Mesothelial cell of epicardium (in vitro differentiated cells): ENCODE data around the gene CEP112. TPM values are rescaled to one million over a fixed set of nuclear protein-coding genes. Genes with fewer than 3 reads are reported as not detected.
"Not testable (repeated sequence)": the region's sequence is repeated elsewhere in the genome, so short reads cannot be mapped to it uniquely, and the experiment has no call there.

Source experiments
- DNase-seq, 2 experiments: peaks; one replicate each; pipeline ENCODE4 v3.0.0; 2021; ENCODE audit warnings: low spot score in 2 of 2; ENCODE audit not compliant: unreplicated experiment in 2 of 2
- H3K27ac Mint-ChIP-seq: 2 replicates; pipeline ENCODE4 v1.8.0; 2021; ENCODE audit warnings: mixed read lengths
- H3K27me3 Mint-ChIP-seq: 2 replicates; pipeline ENCODE4 v1.8.0; 2021; ENCODE audit warnings: low read depth, mixed read lengths
- H3K36me3 Mint-ChIP-seq: 2 replicates; pipeline ENCODE4 v1.8.0; 2021; ENCODE audit warnings: mixed read lengths
- H3K4me1 Mint-ChIP-seq: 2 replicates; pipeline ENCODE4 v1.8.0; 2021; ENCODE audit warnings: mixed read lengths
- H3K4me3 Mint-ChIP-seq: 2 replicates; pipeline ENCODE4 v1.8.0; 2021; ENCODE audit warnings: mild to moderate bottlenecking, moderate library complexity, mixed read lengths
- H3K9me3 Mint-ChIP-seq: 2 replicates; pipeline ENCODE4 v1.8.0; 2021; ENCODE audit warnings: mixed read lengths
- CTCF ChIP-seq: fragments of 200-600 bp; sonication (generic); IDR thresholded peaks from one replicate; pipeline ENCODE4 v1.5.0; 2021; ENCODE audit warnings: antibody characterized with exemption; ENCODE audit not compliant: unreplicated experiment
- total RNA-seq: library from RNA; stranded (reverse); gene quantifications from 3 replicates; pipeline ENCODE4 v1.2.1, GENCODE V29; 2021

CEP112 gene
- total RNA-seq, 1 donor from 2014 or later: 24.0 TPM

GRCh38 chr17:66167189-66167815 lies 24.6 kb downstream of the CEP112 start:
- no peak overlapping the region for H3K27ac Mint-ChIP-seq

DNA sequence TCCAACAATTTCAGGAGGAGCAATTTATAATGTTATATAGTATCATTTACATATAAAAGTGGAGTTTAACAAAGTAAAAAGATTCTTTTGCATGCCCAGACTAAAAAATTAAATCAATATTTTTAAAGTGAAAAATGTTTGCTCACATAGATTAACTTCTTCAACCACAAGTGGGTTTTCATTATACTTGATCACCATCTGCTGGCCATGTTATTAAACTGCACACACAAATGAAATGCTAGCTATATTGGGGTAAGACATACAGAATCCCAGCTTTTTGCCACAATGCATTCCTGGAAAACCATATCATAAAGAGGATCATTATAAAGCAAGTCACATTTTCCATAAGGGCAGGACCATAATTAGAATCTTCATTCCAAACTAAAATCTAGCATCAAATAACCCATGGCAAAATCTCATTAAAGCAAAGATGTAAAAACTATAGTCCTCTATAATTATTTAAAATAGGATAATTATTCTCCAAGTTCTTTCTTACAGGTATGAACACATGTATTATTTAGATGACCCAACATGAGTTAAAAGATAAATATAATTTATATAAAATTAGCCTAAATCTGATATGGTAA lies 26.3 kb downstream of the CEP112 start:
- DNase-seq: no peak
- no peak overlapping the region for H3K4me3 Mint-ChIP-seq
- no peak overlapping the region for H3K27ac Mint-ChIP-seq
- H3K9me3 Mint-ChIP-seq: peaks cover 8% of the 10 kb centered on the region
- peaks cover 6% of the 10 kb centered on the region for H3K36me3 Mint-ChIP-seq
- H3K4me1 Mint-ChIP-seq: peaks cover 5% of the 10 kb centered on the region
- TF ChIP-seq CTCF: peak; percentile 91
- H3K27me3 Mint-ChIP-seq: no peaks in the 10 kb centered on the region

More at GRCh38 chr17:66167189-66167815, 24.6 kb downstream of the CEP112 start:
- Mint-ChIP-seq H3K27me3 (no peaks in the 10 kb centered on the region), H3K36me3 (no peaks in the 10 kb centered on the region), H3K4me1 (peaks cover 15% of the 10 kb centered on the region), H3K9me3 (no peaks in the 10 kb centered on the region), H3K4me3 (no peak overlapping the region)
- no peak for DNase-seq
- no peak for TF ChIP-seq CTCF

GRCh38 chr17:66155055-66155454 lies 36.9 kb downstream of the CEP112 start:
- H3K36me3 Mint-ChIP-seq: peaks cover 56% of the 10 kb centered on the region
- peaks cover 54% of the 10 kb centered on the region for H3K9me3 Mint-ChIP-seq
- DNase-seq, H3K27ac Mint-ChIP-seq, H3K4me3 Mint-ChIP-seq, H3K4me1 Mint-ChIP-seq, H3K27me3 Mint-ChIP-seq: not testable (repeated sequence)

GRCh38 chr17:66152756-66153155 lies 39.2 kb downstream of the CEP112 start:
- peaks cover 42% of the 10 kb centered on the region for H3K36me3 Mint-ChIP-seq
- H3K9me3 Mint-ChIP-seq: peaks cover 35% of the 10 kb centered on the region
- H3K27ac Mint-ChIP-seq: no peak overlapping the region
- no peak for TF ChIP-seq CTCF
- DNase-seq: no peak
- no peak overlapping the region for H3K4me3 Mint-ChIP-seq
- no peaks in the 10 kb centered on the region for H3K27me3 Mint-ChIP-seq
- H3K4me1 Mint-ChIP-seq: no peaks in the 10 kb centered on the region

DNA sequence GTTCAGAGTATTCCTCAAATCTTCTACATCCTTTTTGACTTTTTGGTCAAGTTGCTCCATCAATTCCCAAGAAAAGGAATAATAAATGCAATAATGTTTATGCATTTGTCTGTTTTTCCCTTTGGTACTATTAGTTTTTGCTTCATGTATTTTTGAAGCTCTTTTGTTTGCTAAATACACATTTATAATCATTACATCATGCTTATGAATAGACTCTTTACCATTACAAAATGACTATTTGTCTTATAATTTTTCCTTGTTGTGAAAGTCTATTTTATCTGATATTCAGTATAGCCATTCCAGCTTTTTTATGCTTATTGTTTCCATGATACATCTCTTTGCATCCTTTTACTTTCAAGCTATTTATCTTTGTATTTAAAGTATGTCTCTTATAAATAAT lies 41.2 kb downstream of the CEP112 start:
- no peak for DNase-seq
- Mint-ChIP-seq H3K27me3 (no peaks in the 10 kb centered on the region), H3K27ac (no peak overlapping the region), H3K4me3 (no peak overlapping the region), H3K9me3 (peaks cover 27% of the 10 kb centered on the region), H3K36me3 (peaks cover 23% of the 10 kb centered on the region), H3K4me1 (no peaks in the 10 kb centered on the region)
- TF ChIP-seq CTCF: no peak

- Mint-ChIP-seq H3K27me3 (no peaks in the 10 kb centered on the region), H3K9me3 (peaks cover 26% of the 10 kb centered on the region), H3K27ac (no peak overlapping the region), H3K36me3 (peaks cover 18% of the 10 kb centered on the region), H3K4me3 (no peak overlapping the region), H3K4me1 (no peaks in the 10 kb centered on the region)
- DNase-seq: no peak
- TF ChIP-seq CTCF: no peak
Observed at GRCh38 chr17:66149562-66149961, 42.4 kb downstream of the CEP112 start.
